HAP-1 (cell line): ENCODE data around the gene CCDC200.
A peak's percentile ranks its signal among the peaks of the same experiment; 100 is the strongest.
"Not testable (repeated sequence)": the region's sequence is repeated elsewhere in the genome, so short reads cannot be mapped to it uniquely, and the experiment has no call there.

Experiments used
- DNase-seq, 2 experiments: peaks; one replicate each; pipeline ENCODE4 v3.0.0-alpha.2; 2016 to 2020; ENCODE audit warnings: low spot score in 2 of 2
- H3K27me3 ChIP-seq: fragments of 250-450 bp; sonication (Bioruptor Pico); 2 replicates; pipeline ENCODE4 v1.5.1; 2020; ENCODE audit warnings: low read depth, mild to moderate bottlenecking, moderate library complexity
- H3K36me3 ChIP-seq: fragments of 250-450 bp; sonication (Bioruptor Pico); replicated peaks from 2 replicates; pipeline ENCODE4 v1.5.1; 2020; ENCODE audit warnings: mild to moderate bottlenecking
- H3K4me1 ChIP-seq: fragments of 250-450 bp; sonication (Bioruptor Pico); 2 replicates; pipeline ENCODE4 v1.5.1; 2020; ENCODE audit warnings: mild to moderate bottlenecking
- H3K4me3 ChIP-seq: fragments of 250-450 bp; sonication (Bioruptor Pico); 2 replicates; pipeline ENCODE4 v1.5.1; 2020; ENCODE audit warnings: mild to moderate bottlenecking, moderate library complexity
- H3K9me3 ChIP-seq: fragments of 250-450 bp; sonication (Bioruptor Pico); 2 replicates; pipeline ENCODE4 v1.5.1; 2020; ENCODE audit warnings: mild to moderate bottlenecking, moderate library complexity
- in situ Hi-C: fragments of 300-500 bp; cut with MboI; formaldehyde crosslinking; loops from 3 replicates; pipeline ENCODE4 v1.14.3; 2020; ENCODE audit warnings: low sequenced_read_pairs, inconsistent platforms, mixed read lengths

CCDC200 gene

GRCh38 chr17:43228020-43228782 lies at the start of gene CCDC200:
TSS of gene CCDC200 (minus strand) at chr17:43228623. CDS start at chr17:43228554, 69 bp downstream.
- DNase-seq, H3K4me3 ChIP-seq, H3K36me3 ChIP-seq, H3K9me3 ChIP-seq, H3K4me1 ChIP-seq, H3K27me3 ChIP-seq: not testable (repeated sequence)
- in situ Hi-C loops = loop anchor here (5.0 kb wide), 1 partner anchor 94 kb away; no protein-coding TSS in a partner anchor

- H3K9me3 ChIP-seq, H3K27me3 ChIP-seq, in situ Hi-C loops, H3K4me1 ChIP-seq, H3K4me3 ChIP-seq, H3K36me3 ChIP-seq, DNase-seq: not testable (repeated sequence)
Measured at GRCh38 chr17:43272914-43273313, 44.5 kb upstream of the CCDC200 start.

GRCh38 chr17:43272483-43272882 lies 44.1 kb upstream of the CCDC200 start:
- in situ Hi-C loops, H3K4me3 ChIP-seq, H3K36me3 ChIP-seq, H3K27me3 ChIP-seq, H3K4me1 ChIP-seq, H3K9me3 ChIP-seq: not testable (repeated sequence)
- DNase-seq = peak in 1 of 2 experiments; percentile 61

GRCh38 chr17:43270552-43271504 lies 42.4 kb upstream of the CCDC200 start:
- DNase-seq, H3K9me3 ChIP-seq, H3K4me1 ChIP-seq, H3K4me3 ChIP-seq, H3K27me3 ChIP-seq, H3K36me3 ChIP-seq, in situ Hi-C loops: not testable (repeated sequence)

GRCh38 chr17:43246456-43246855 lies 18.0 kb upstream of the CCDC200 start:
- in situ Hi-C loops, DNase-seq, H3K9me3 ChIP-seq, H3K4me3 ChIP-seq, H3K27me3 ChIP-seq, H3K4me1 ChIP-seq, H3K36me3 ChIP-seq: not testable (repeated sequence)

- in situ Hi-C loops, H3K4me3 ChIP-seq, H3K4me1 ChIP-seq, H3K36me3 ChIP-seq, H3K9me3 ChIP-seq, DNase-seq, H3K27me3 ChIP-seq: not testable (repeated sequence)
Measured at GRCh38 chr17:43240596-43241352, 12.4 kb upstream of the CCDC200 start.

- in situ Hi-C loops, H3K4me1 ChIP-seq, H3K36me3 ChIP-seq, H3K4me3 ChIP-seq, H3K9me3 ChIP-seq, DNase-seq, H3K27me3 ChIP-seq: not testable (repeated sequence)
Measured at GRCh38 chr17:43239597-43239996, 11.2 kb upstream of the CCDC200 start.

GRCh38 chr17:43233877-43234276 lies 5.5 kb upstream of the CCDC200 start, which contains the start of gene RNU2-1:
TSS of gene RNU2-1 (minus strand) at chr17:43233977.
- H3K36me3 ChIP-seq, H3K9me3 ChIP-seq, in situ Hi-C loops, H3K27me3 ChIP-seq, H3K4me3 ChIP-seq, H3K4me1 ChIP-seq, DNase-seq: not testable (repeated sequence)

GRCh38 chr17:43233263-43233662 lies 4.8 kb upstream of the CCDC200 start:
- H3K4me1 ChIP-seq, H3K9me3 ChIP-seq, in situ Hi-C loops, H3K4me3 ChIP-seq, H3K36me3 ChIP-seq, DNase-seq, H3K27me3 ChIP-seq: not testable (repeated sequence)

GRCh38 chr17:43232021-43232699 lies 3.7 kb upstream of the CCDC200 start:
- H3K4me3 ChIP-seq, in situ Hi-C loops, H3K9me3 ChIP-seq, H3K4me1 ChIP-seq, H3K36me3 ChIP-seq, H3K27me3 ChIP-seq: not testable (repeated sequence)
- peak in 1 of 2 experiments; percentile 51 for DNase-seq

- DNase-seq, H3K9me3 ChIP-seq, H3K36me3 ChIP-seq, H3K4me3 ChIP-seq, H3K4me1 ChIP-seq, H3K27me3 ChIP-seq, in situ Hi-C loops: not testable (repeated sequence)
Measured at GRCh38 chr17:43231205-43232020, 3.0 kb upstream of the CCDC200 start.

GRCh38 chr17:43226393-43226792 lies 2.0 kb downstream of the CCDC200 start:
- H3K36me3 ChIP-seq = no peaks in the 10 kb centered on the region
- no peaks in the 10 kb centered on the region for H3K27me3 ChIP-seq
- H3K4me1 ChIP-seq = no peaks in the 10 kb centered on the region
- in situ Hi-C loops = loop anchor here (5.0 kb wide), 1 partner anchor 96 kb away; no protein-coding TSS in a partner anchor
- H3K4me3 ChIP-seq = no peak overlapping the region
- no peak for DNase-seq
- H3K9me3 ChIP-seq = no peaks in the 10 kb centered on the region
